Measurements from ENCODE around the gene C11orf98. TPM values are rescaled to one million over a fixed set of nuclear protein-coding genes. Genes with fewer than 3 reads are reported as not detected.

The C11orf98 gene
- total RNA-seq, 1 experiment from 2014 or later = 141 TPM

DNA sequence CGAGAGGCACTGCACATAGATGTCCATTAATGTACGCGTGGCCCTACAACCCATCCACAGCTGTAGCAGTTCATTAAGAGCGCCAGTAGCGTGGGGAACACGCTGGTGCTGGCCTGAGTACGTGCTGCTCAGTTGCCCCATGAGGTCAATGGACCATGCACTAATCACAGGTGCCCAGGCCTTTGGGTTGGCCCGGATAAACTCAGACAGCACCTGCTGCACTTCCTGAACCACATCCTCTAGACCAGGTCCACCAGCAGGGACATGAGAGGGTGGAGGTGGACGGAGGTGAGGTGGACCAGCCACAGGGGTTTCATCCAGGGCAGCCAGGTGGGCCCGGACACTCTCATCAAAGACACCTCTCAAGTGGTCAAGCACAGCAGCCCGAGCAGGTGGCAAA, 15.5 kb downstream of the C11orf98 start:
- no peak overlapping the region for H3K4me3 ChIP-seq (ENCODE audit: low read depth, low read length, poor library complexity, severe bottlenecking)
- no peaks in the 10 kb centered on the region for H3K27me3 ChIP-seq (replicated peaks; ENCODE audit: insufficient read depth, low read depth, low read length, poor library complexity)
- H3K36me3 ChIP-seq (ENCODE audit: insufficient read depth, low read length, poor library complexity, severe bottlenecking) = peaks cover 29% of the 10 kb centered on the region
- DNase-seq (ENCODE audit: low spot score) = no peak
- TF ChIP-seq EZH2 (IDR thresholded peaks at IDR 0.05; ENCODE audit: borderline replicate concordance, low read depth, low read length, poor library complexity, severe bottlenecking) (no peak), CTCF (conservative IDR thresholded peaks at IDR 0.05; ENCODE audit: low read depth, low read length) (no peak)
- H3K27ac ChIP-seq (ENCODE audit: low read depth, low read length, poor library complexity, severe bottlenecking) = no peak overlapping the region
- CTCF ChIA-PET = no interaction called here
- POLR2A ChIA-PET (ENCODE audit: low non-redundant PET) = interaction anchor here (0.5 to 0.6 kb wide), 2 partner anchors 16 to 25 kb away, joined by 3 to 4 read pairs; partner anchors contain the start of genes C11orf98 and CSKMT
- H3K4me1 ChIP-seq (ENCODE audit: insufficient read depth, low read length, poor library complexity, severe bottlenecking) = peaks cover 19% of the 10 kb centered on the region
- H3K9me3 ChIP-seq (ENCODE audit: low read depth, low read length, poor library complexity, severe bottlenecking) = no peaks in the 10 kb centered on the region
- intact Hi-C loops (cut with micrococcal nuclease; ENCODE audit: unreplicated experiment) = no loop called here
- no TSS peak for BruUV-seq (replicated peaks)

- POLR2A ChIA-PET (ENCODE audit: low non-redundant PET) = interaction anchor here (0.6 kb wide), 1 partner anchor 16 kb away, joined by 3 read pairs; the partner anchor contains the start of genes C11orf98 and CSKMT
- H3K36me3 ChIP-seq (ENCODE audit: insufficient read depth, low read length, poor library complexity, severe bottlenecking) = peaks cover 34% of the 10 kb centered on the region
- CTCF ChIA-PET = no interaction called here
Measured at GRCh38 chr11:62648967-62649364, 16.0 kb downstream of the C11orf98 start.

GRCh38 chr11:62648185-62648966, 16.6 kb downstream of the C11orf98 start:
- H3K27ac ChIP-seq (ENCODE audit: low read depth, low read length, poor library complexity, severe bottlenecking) = no peak overlapping the region
- H3K4me3 ChIP-seq (ENCODE audit: low read depth, low read length, poor library complexity, severe bottlenecking) = no peak overlapping the region
- CTCF ChIA-PET = no interaction called here
- no TSS peak for BruUV-seq (replicated peaks)
- no peaks in the 10 kb centered on the region for H3K27me3 ChIP-seq (replicated peaks; ENCODE audit: insufficient read depth, low read depth, low read length, poor library complexity)
- no peaks in the 10 kb centered on the region for H3K9me3 ChIP-seq (ENCODE audit: low read depth, low read length, poor library complexity, severe bottlenecking)
- intact Hi-C loops (cut with micrococcal nuclease; ENCODE audit: unreplicated experiment) = no loop called here
- DNase-seq (ENCODE audit: low spot score) = no peak
- TF ChIP-seq CTCF (conservative IDR thresholded peaks at IDR 0.05; ENCODE audit: low read depth, low read length) (no peak), EZH2 (IDR thresholded peaks at IDR 0.05; ENCODE audit: borderline replicate concordance, low read depth, low read length, poor library complexity, severe bottlenecking) (no peak)
- peaks cover 40% of the 10 kb centered on the region for H3K36me3 ChIP-seq (ENCODE audit: insufficient read depth, low read length, poor library complexity, severe bottlenecking)
- POLR2A ChIA-PET (ENCODE audit: low non-redundant PET) = interaction anchor here (0.6 to 0.8 kb wide), 2 partner anchors 16 to 17 kb away, joined by 3 read pairs; partner anchors contain the start of genes C11orf98 and CSKMT
- H3K4me1 ChIP-seq (ENCODE audit: insufficient read depth, low read length, poor library complexity, severe bottlenecking) = peaks cover 19% of the 10 kb centered on the region

More at GRCh38 chr11:62648967-62649364, 16.0 kb downstream of the C11orf98 start:
- DNase-seq (ENCODE audit: low spot score) = no peak
- Histone ChIP-seq H3K27ac (ENCODE audit: low read depth, low read length, poor library complexity, severe bottlenecking) (no peak overlapping the region), H3K9me3 (ENCODE audit: low read depth, low read length, poor library complexity, severe bottlenecking) (no peaks in the 10 kb centered on the region), H3K27me3 (replicated peaks; ENCODE audit: insufficient read depth, low read depth, low read length, poor library complexity) (no peaks in the 10 kb centered on the region), H3K4me3 (ENCODE audit: low read depth, low read length, poor library complexity, severe bottlenecking) (no peak overlapping the region), H3K4me1 (ENCODE audit: insufficient read depth, low read length, poor library complexity, severe bottlenecking) (peaks cover 19% of the 10 kb centered on the region)
- intact Hi-C loops (cut with micrococcal nuclease; ENCODE audit: unreplicated experiment) = no loop called here
- TF ChIP-seq EZH2 (IDR thresholded peaks at IDR 0.05; ENCODE audit: borderline replicate concordance, low read depth, low read length, poor library complexity, severe bottlenecking) (no peak), CTCF (conservative IDR thresholded peaks at IDR 0.05; ENCODE audit: low read depth, low read length) (no peak)
- BruUV-seq (replicated peaks) = no TSS peak
